Activated B cell treated with CpG ODN at 0.5 μM for 24 hours (primary cell): ENCODE results near the gene UBE2E1. TPM values are rescaled to one million over a fixed set of nuclear protein-coding genes. Genes with fewer than 3 reads are reported as not detected.

Experiments used
- ATAC-seq: fragments of 200-7000 bp; cut with Tn5 transposase; one replicate; pipeline ENCODE4 v1.10.0; 2021; ENCODE audit warnings: low read depth, mild to moderate bottlenecking, moderate library complexity
- CTCF ChIA-PET: fragments of 350-600 bp; sonication (Branson Sonifier 250); formaldehyde crosslinking; loops from one replicate; lab custom pipeline; 2021; ENCODE audit warnings: antibody characterized with exemption; lab: Charles Lee
- POLR2A ChIA-PET: fragments of 350-600 bp; sonication (Branson Sonifier 250); formaldehyde crosslinking; loops from one replicate; lab custom pipeline; 2021; ENCODE audit warnings: antibody characterized with exemption; lab: Charles Lee
- DNase-seq: peaks from one replicate; pipeline ENCODE4 v3.0.0; 2022
- H3K27ac Mint-ChIP-seq: one replicate; pipeline ENCODE4 v1.8.0; 2020; ENCODE audit warnings: mixed read lengths
- H3K27me3 Mint-ChIP-seq: one replicate; pipeline ENCODE4 v1.8.0; 2021; ENCODE audit warnings: mixed read lengths
- H3K36me3 Mint-ChIP-seq: one replicate; pipeline ENCODE4 v1.8.0; 2021; ENCODE audit warnings: low read depth, mixed read lengths
- H3K4me1 Mint-ChIP-seq: one replicate; pipeline ENCODE4 v1.8.0; 2021; ENCODE audit warnings: mixed read lengths
- H3K4me3 Mint-ChIP-seq: one replicate; pipeline ENCODE4 v1.8.0; 2020; ENCODE audit warnings: mild to moderate bottlenecking, mixed read lengths
- H3K9me3 Mint-ChIP-seq: one replicate; pipeline ENCODE4 v1.8.0; 2020; ENCODE audit warnings: mixed read lengths
- intact Hi-C: fragments of 100-400 bp; cut with micrococcal nuclease; formaldehyde crosslinking; loops from one replicate; pipeline ENCODE4 v1.15.1; 2024
- total RNA-seq: library from RNA; stranded (reverse); gene quantifications from 2 replicates; pipeline ENCODE4 v1.2.3, GENCODE V29; 2022
- TF ChIP-seq, protein P1 (sequence below): fragments of 200-600 bp; IDR thresholded peaks from one replicate; pipeline ENCODE4 v1.8.0; 2022; ENCODE audit warnings: antibody characterized with exemption, mild to moderate bottlenecking

UBE2E1 gene
- 79.9 and 85.2 TPM in 2 replicates for total RNA-seq

DNA sequence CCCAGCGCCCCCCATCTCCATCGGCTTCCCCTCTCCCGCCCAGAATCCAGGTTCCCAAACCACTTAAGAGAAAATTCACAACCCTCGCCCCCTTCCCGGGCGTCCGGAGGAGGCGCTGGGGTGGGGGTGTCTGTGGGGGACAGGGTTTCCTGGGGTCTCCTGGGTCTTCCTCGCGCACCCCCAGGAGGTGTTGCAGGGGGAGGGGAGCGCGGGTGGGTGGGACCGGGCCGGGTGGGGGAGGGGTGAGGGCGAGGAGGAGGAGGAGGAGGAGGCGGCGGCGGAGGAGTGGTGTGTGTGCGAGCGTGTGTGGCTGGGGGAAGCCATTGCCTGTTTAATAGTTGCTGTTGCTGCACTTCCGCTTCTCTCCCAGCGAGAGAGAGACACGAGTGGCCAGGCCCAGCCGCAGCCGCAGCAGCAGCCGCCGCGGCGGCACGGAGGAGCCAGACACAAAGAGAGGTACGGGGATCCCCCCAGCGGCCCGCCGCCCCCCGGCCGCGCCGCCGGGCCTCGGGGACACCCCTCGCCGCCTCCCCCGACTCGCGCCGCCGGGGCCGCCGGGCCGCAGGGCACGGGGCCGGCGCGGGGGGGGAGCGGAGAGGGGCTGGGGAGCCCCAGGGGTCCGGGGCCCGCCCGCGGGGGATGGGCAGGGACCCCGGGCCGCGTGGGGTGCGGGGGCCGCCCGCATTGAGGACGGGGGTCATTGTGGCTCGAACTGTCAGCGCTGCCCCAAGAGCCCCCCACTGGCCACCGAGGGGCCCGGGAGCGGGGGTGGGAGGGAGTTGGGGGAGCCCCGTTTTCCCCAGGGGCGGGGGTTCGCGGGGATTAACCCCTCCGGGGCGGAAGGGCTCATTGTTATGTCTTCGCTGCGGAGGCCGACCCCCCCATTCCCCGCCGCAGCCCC is at the start of gene UBE2E1:
TSS of gene UBE2E1 (plus strand) at position 323 of the 901 bp plus-strand sequence. CDS start 1,315 bp downstream, outside the sequence.
- intact Hi-C loops, result loop anchor here (1.0 kb wide), 2 partner anchors 44 to 111 kb away; partner anchors contain the start of gene RPL15
- ATAC-seq, result peak; percentile 77
- H3K27ac Mint-ChIP-seq, result peak within 1 kb of the TSS; percentile 97
- peak; percentile 68 for DNase-seq
- peaks cover 41% of the 10 kb centered on the region for H3K4me1 Mint-ChIP-seq
- TF ChIP-seq, protein P1, sequence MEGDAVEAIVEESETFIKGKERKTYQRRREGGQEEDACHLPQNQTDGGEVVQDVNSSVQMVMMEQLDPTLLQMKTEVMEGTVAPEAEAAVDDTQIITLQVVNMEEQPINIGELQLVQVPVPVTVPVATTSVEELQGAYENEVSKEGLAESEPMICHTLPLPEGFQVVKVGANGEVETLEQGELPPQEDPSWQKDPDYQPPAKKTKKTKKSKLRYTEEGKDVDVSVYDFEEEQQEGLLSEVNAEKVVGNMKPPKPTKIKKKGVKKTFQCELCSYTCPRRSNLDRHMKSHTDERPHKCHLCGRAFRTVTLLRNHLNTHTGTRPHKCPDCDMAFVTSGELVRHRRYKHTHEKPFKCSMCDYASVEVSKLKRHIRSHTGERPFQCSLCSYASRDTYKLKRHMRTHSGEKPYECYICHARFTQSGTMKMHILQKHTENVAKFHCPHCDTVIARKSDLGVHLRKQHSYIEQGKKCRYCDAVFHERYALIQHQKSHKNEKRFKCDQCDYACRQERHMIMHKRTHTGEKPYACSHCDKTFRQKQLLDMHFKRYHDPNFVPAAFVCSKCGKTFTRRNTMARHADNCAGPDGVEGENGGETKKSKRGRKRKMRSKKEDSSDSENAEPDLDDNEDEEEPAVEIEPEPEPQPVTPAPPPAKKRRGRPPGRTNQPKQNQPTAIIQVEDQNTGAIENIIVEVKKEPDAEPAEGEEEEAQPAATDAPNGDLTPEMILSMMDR, result no peak
- ChIA-PET CTCF (no interaction called here), POLR2A (interaction anchor here (0.6 to 3.2 kb wide), 5 partner anchors 27 to 699 kb away, joined by 3 to 19 read pairs (median 3); partner anchors contain the start of genes NKIRAS1 and RPL15)
- H3K36me3 Mint-ChIP-seq, result peaks cover 16% of the 10 kb centered on the region
- no peaks in the 10 kb centered on the region for H3K9me3 Mint-ChIP-seq
- no peaks in the 10 kb centered on the region for H3K27me3 Mint-ChIP-seq
- H3K4me3 Mint-ChIP-seq, result peak within 1 kb of the TSS; percentile 97

DNA sequence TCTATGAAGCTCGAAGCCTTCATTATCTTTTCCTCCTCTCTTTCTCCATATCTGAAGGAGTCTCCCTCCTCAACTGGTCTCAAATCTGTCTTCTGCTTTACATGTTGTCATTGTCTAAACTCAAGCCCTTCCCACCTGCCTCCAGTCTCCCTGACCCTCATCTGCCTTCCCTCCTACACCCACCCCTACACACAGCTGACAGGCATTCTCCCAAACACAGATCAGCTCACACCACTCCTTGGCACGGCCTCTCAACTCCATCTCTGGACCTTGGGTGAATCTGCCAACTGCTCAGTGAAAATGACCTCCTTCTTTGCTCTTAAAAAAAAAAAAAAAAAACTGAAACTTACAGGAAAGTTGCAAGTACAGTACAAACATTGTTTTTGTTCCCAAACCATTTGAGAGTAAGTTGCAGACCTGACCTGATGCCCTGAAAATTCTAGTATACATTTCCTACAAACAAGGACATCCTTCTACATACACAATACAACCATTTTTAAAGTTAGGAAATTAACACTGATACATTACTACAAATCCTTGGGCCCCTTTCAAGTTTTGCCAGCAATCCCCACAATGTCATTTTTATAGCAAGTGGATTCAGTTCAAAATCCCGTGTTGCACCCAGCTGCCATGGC is 49.4 kb upstream of the UBE2E1 start:
- no peak overlapping the region for H3K27ac Mint-ChIP-seq

DNA sequence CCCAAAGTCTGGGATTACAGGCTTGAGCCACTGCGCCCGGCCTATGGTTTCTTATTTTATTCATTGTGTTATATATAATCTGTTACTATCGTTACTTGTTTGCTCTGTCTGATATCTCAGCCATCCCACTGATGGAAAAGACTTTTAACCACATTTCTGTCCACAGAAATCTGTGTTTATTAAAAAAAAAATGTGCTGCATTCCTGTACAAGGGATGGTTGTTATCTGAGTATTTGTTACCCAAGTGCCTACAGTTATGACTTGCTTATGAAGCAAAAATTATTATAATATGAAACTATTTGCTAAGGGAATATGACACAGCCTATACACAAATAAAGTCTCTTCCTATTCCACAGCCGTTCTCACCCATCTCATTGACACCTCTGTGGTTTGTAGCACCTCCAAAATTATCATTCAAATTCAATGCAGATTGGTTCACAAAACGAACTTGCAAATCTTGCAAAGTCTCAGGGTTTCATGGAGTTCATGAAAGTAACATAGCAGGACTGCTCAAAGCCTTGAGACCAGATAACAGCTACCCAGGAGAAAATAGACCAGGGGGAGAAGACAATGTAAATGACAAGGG is 47.4 kb upstream of the UBE2E1 start:
- Mint-ChIP-seq H3K4me3 (no peak overlapping the region), H3K36me3 (no peaks in the 10 kb centered on the region), H3K27me3 (no peaks in the 10 kb centered on the region), H3K4me1 (peaks cover 33% of the 10 kb centered on the region), H3K27ac (no peak overlapping the region), H3K9me3 (no peaks in the 10 kb centered on the region)
- ChIA-PET CTCF (no interaction called here), POLR2A (no interaction called here)
- DNase-seq (no peak), ATAC-seq (no peak)
- TF ChIP-seq, protein P1, result no peak
- intact Hi-C loops, result no loop called here

More for the DNA sequence above, 49.4 kb upstream of the UBE2E1 start:
- no peak overlapping the region for H3K4me3 Mint-ChIP-seq
- intact Hi-C loops, result no loop called here
- ATAC-seq, result no peak
- peaks cover 13% of the 10 kb centered on the region for H3K4me1 Mint-ChIP-seq
- ChIA-PET CTCF (no interaction called here), POLR2A (no interaction called here)
- TF ChIP-seq, protein P1, result no peak
- DNase-seq, result no peak
- H3K27me3 Mint-ChIP-seq, result no peaks in the 10 kb centered on the region
- no peaks in the 10 kb centered on the region for H3K36me3 Mint-ChIP-seq
- H3K9me3 Mint-ChIP-seq, result no peaks in the 10 kb centered on the region

DNA sequence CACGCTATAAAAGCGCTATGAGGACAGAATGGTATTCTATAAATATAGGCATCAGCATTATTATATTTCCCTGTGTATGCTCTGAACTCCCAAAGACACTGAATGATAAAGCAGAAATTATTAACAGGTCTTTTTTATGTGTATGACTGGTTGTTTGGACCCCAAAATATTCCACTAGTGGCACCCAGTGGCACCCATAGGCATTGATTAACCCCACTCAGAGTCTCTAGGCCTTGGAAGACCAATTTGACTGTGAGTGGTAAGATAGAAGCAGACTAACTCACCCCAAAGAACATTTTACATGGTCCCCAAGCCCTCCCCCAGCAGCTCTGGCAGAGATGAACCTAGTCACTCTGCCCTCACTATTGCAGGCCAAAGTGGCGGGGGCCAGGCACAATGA is 45.4 kb upstream of the UBE2E1 start:
- ChIA-PET CTCF (no interaction called here), POLR2A (interaction anchor here (0.6 kb wide), 1 partner anchor 58 kb away, joined by 3 read pairs; no protein-coding TSS in a partner anchor)
- ATAC-seq (no peak), DNase-seq (no peak)
- H3K36me3 Mint-ChIP-seq, result no peaks in the 10 kb centered on the region
- no peak overlapping the region for H3K27ac Mint-ChIP-seq
- TF ChIP-seq, protein P1, result no peak
- no peak overlapping the region for H3K4me3 Mint-ChIP-seq
- H3K4me1 Mint-ChIP-seq, result peaks cover 34% of the 10 kb centered on the region
- H3K27me3 Mint-ChIP-seq, result no peaks in the 10 kb centered on the region
- intact Hi-C loops, result loop anchor here (5.0 kb wide), 3 partner anchors 97 to 843 kb away; partner anchors contain the start of gene NR1D2
- H3K9me3 Mint-ChIP-seq, result no peaks in the 10 kb centered on the region
